HepG2 (cell line): ENCODE measurements around the gene TRMT1. TPM values are rescaled to one million over a fixed set of nuclear protein-coding genes. Genes with fewer than 3 reads are reported as not detected.

Experiments
- BCL3 ChIP-seq: sonication (generic); formaldehyde crosslinking; IDR thresholded peaks from 2 replicates; pipeline ENCODE4 v1.5.1; 2020; ENCODE audit warnings: mild to moderate bottlenecking, missing genetic modification reagents, moderate library complexity
- ETV5 ChIP-seq: IDR thresholded peaks from 2 replicates; pipeline ENCODE4 v1.6.1; 2018; ENCODE audit warnings: missing biosample characterization, missing genetic modification reagents, inconsistent platforms, borderline replicate concordance
- FOXC1 ChIP-seq: sonication (generic); formaldehyde crosslinking; IDR thresholded peaks from 2 replicates; pipeline ENCODE4 v1.8.0; 2022; ENCODE audit warnings: mild to moderate bottlenecking, missing genetic modification reagents, borderline replicate concordance
- ISX ChIP-seq: sonication (generic); formaldehyde crosslinking; conservative IDR thresholded peaks from 2 replicates; pipeline ENCODE4 v1.5.0; 2020; ENCODE audit warnings: missing genetic modification reagents
- MAFG ChIP-seq: sonication (generic); formaldehyde crosslinking; IDR thresholded peaks from 2 replicates; pipeline ENCODE4 v1.5.1; 2020; ENCODE audit warnings: mild to moderate bottlenecking, missing genetic modification reagents
- NONO ChIP-seq, 2 experiments: fragments of 450-650 bp in 1 of 2; sonication (generic) in 1 of 2; formaldehyde crosslinking in 1 of 2; IDR thresholded peaks in 1 of 2; conservative IDR thresholded peaks in 1 of 2; 2 replicates each; pipeline versions ENCODE4 v1.6.1 to v1.8.0; 2017 to 2022; ENCODE audit warnings: mild to moderate bottlenecking in 1 of 2, missing genetic modification reagents in 1 of 2, moderate library complexity in 1 of 2
- NR2F6 ChIP-seq, 2 experiments: IDR thresholded peaks; 2 replicates each; pipeline ENCODE4 v1.6.1; 2016; ENCODE audit warnings: antibody characterized with exemption in 1 of 2, mild to moderate bottlenecking in 1 of 2
- PHF5A ChIP-seq: IDR thresholded peaks from one replicate; pipeline ENCODE4 v1.6.1; 2018; ENCODE audit warnings: low read depth, missing genetic modification reagents; ENCODE audit not compliant: unreplicated experiment
- SAP130 ChIP-seq: IDR thresholded peaks from 2 replicates; pipeline ENCODE4 v1.6.1; 2016; ENCODE audit warnings: low read depth
- SRF ChIP-seq: IDR thresholded peaks from 2 replicates; pipeline ENCODE4 v1.6.1; 2011; ENCODE audit warnings: mild to moderate bottlenecking, low read depth, low read length, moderate library complexity
- STAT5B ChIP-seq: sonication (generic); formaldehyde crosslinking; IDR thresholded peaks from 2 replicates; pipeline ENCODE4 v1.4.0; 2020; ENCODE audit warnings: missing genetic modification reagents
- ZKSCAN8 ChIP-seq: IDR thresholded peaks from 2 replicates; pipeline ENCODE4 v1.6.1; 2016; ENCODE audit warnings: borderline replicate concordance, missing genetic modification reagents, missing compliant biosample characterization
- ZNF253 ChIP-seq: sonication (generic); formaldehyde crosslinking; IDR thresholded peaks from 2 replicates; pipeline ENCODE4 v1.8.0; 2022; ENCODE audit warnings: mild to moderate bottlenecking, missing genetic modification reagents, borderline replicate concordance
- ZNF510 ChIP-seq: sonication (generic); formaldehyde crosslinking; IDR thresholded peaks from 2 replicates; pipeline ENCODE4 v1.4.0; 2020; ENCODE audit warnings: low read depth, mild to moderate bottlenecking, missing genetic modification reagents
- ZNF607 ChIP-seq: sonication (generic); formaldehyde crosslinking; IDR thresholded peaks from 2 replicates; pipeline ENCODE4 v1.5.1; 2020; ENCODE audit warnings: missing genetic modification reagents, mild to moderate bottlenecking, borderline replicate concordance
- ZNF691 ChIP-seq: sonication (generic); formaldehyde crosslinking; IDR thresholded peaks from 2 replicates; pipeline ENCODE4 v1.4.0; 2020; ENCODE audit warnings: missing genetic modification reagents, low read depth, mild to moderate bottlenecking, borderline replicate concordance
- ZNF710 ChIP-seq: sonication (generic); formaldehyde crosslinking; IDR thresholded peaks from 2 replicates; pipeline ENCODE4 v1.5.0; 2020; ENCODE audit warnings: mild to moderate bottlenecking, missing genetic modification reagents, borderline replicate concordance
- ZNF749 ChIP-seq: sonication (generic); formaldehyde crosslinking; IDR thresholded peaks from 2 replicates; pipeline ENCODE4 v1.8.0; 2022; ENCODE audit warnings: mild to moderate bottlenecking, missing genetic modification reagents, moderate library complexity, borderline replicate concordance
- ZNF782 ChIP-seq: sonication (generic); formaldehyde crosslinking; IDR thresholded peaks from 2 replicates; pipeline ENCODE4 v1.4.0; 2020; ENCODE audit warnings: missing genetic modification reagents, mild to moderate bottlenecking, borderline replicate concordance
- ZNF790 ChIP-seq: sonication (generic); formaldehyde crosslinking; IDR thresholded peaks from 2 replicates; pipeline ENCODE4 v1.8.0; 2022; ENCODE audit warnings: missing genetic modification reagents, mild to moderate bottlenecking, borderline replicate concordance
- polyA plus RNA-seq, 8 experiments: library from polyadenylated mRNA; depleted of rRNA in 3 of 8; stranded (reverse) in 7 of 8; unstranded in 1 of 8; fragments of >200 nt; fragmentation: Illumina TruSeq in 4 of 8; extraction: Trizol in 4 of 8; gene quantifications; 2 replicates each; pipeline versions ENCODE4 v1.2.1 to v1.2.3, GENCODE V29; 2011 to 2016; ENCODE audit warnings: low read depth in 4 of 8, missing spikeins in 1 of 8, mixed read lengths in 1 of 8; ENCODE audit not compliant: insufficient read depth in 1 of 8
- total RNA-seq, 5 experiments: library from RNA; depleted of rRNA; stranded (reverse); fragments of >200 nt; fragmentation: Illumina TruSeq; extraction: Trizol; gene quantifications; 2 replicates each; pipeline ENCODE4 v1.2.3, GENCODE V29; 2016; ENCODE audit warnings: low read depth in 1 of 5
- TF ChIP-seq, protein P1 (sequence below): sonication (generic); formaldehyde crosslinking; IDR thresholded peaks from 2 replicates; pipeline ENCODE4 v1.4.0; 2020; ENCODE audit warnings: missing genetic modification reagents

TRMT1 gene
- total and polyA plus RNA-seq, 2 of the 13 experiments (the other 11 are each of a cell fraction or from before 2014, with no cell fraction given): 35.5 to 44.1 TPM

GRCh38 chr19:13152356-13152973 lies 35.9 kb upstream of the TRMT1 start (continued):
- no peak for TF ChIP-seq BCL3
- TF ChIP-seq ZNF607 (CRISPR knock-in tag): 0 out of 2 replicates have a peak, but pooled peaks have one; percentile 8
- TF ChIP-seq NR2F6 (IDR thresholded peaks at IDR 0.05): peak; percentile 19; the same call in 1 of the 2 replicates
- TF ChIP-seq NR2F6 (CRISPR knock-in tag; IDR thresholded peaks at IDR 0.05): no peak
- no peak for TF ChIP-seq NONO (IDR thresholded peaks at IDR 0.05)
- no peak for TF ChIP-seq NONO (CRISPR knock-in tag; conservative IDR thresholded peaks at IDR 0.05)
- no peak for TF ChIP-seq PHF5A
- TF ChIP-seq STAT5B (CRISPR knock-in tag): no peak
- TF ChIP-seq FOXC1 (CRISPR knock-in tag): 0 out of 2 replicates have a peak, but pooled peaks have one; percentile 4
- TF ChIP-seq ZNF790: 0 out of 2 replicates have a peak, but pooled peaks have one; percentile 11
- peak; percentile 17; the same call in 1 of the 2 replicates for TF ChIP-seq ZNF253 (CRISPR knock-in tag)
- TF ChIP-seq ZNF510 (CRISPR knock-in tag): 0 out of 2 replicates have a peak, but pooled peaks have one; percentile 73
- TF ChIP-seq ETV5 (CRISPR knock-in tag): peak; percentile 59; the same call in 1 of the 2 replicates
- TF ChIP-seq ZNF782 (CRISPR knock-in tag): 0 out of 2 replicates have a peak, but pooled peaks have one; percentile 30
- 0 out of 2 replicates have a peak, but pooled peaks have one; percentile 70 for TF ChIP-seq ZNF691 (CRISPR knock-in tag)
- no peak for TF ChIP-seq MAFG (CRISPR knock-in tag)
- TF ChIP-seq SAP130: no peak
- TF ChIP-seq ZNF710 (CRISPR knock-in tag): no peak
- 0 out of 2 replicates have a peak, but pooled peaks have one; percentile 63 for TF ChIP-seq SRF
- no peak for TF ChIP-seq ISX (CRISPR knock-in tag)
- TF ChIP-seq ZKSCAN8: no peak
- TF ChIP-seq ZNF749: no peak
- TF ChIP-seq, protein P1, sequence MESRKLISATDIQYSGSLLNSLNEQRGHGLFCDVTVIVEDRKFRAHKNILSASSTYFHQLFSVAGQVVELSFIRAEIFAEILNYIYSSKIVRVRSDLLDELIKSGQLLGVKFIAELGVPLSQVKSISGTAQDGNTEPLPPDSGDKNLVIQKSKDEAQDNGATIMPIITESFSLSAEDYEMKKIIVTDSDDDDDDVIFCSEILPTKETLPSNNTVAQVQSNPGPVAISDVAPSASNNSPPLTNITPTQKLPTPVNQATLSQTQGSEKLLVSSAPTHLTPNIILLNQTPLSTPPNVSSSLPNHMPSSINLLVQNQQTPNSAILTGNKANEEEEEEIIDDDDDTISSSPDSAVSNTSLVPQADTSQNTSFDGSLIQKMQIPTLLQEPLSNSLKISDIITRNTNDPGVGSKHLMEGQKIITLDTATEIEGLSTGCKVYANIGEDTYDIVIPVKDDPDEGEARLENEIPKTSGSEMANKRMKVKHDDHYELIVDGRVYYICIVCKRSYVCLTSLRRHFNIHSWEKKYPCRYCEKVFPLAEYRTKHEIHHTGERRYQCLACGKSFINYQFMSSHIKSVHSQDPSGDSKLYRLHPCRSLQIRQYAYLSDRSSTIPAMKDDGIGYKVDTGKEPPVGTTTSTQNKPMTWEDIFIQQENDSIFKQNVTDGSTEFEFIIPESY (CRISPR knock-in tag): no peak
